Endothelial cell of umbilical vein (primary cell): ENCODE measurements around the gene LTB4R. TPM values are rescaled to one million over a fixed set of nuclear protein-coding genes. Genes with fewer than 3 reads are reported as not detected.
A peak's percentile ranks its signal among the peaks of the same experiment; 100 is the strongest.

Experiments used
- BruUV-seq: library from RNA; stranded (reverse); fragments of 400-500 nt; replicated peaks from 2 replicates; lab custom pipeline; 2021; lab: Mats Ljungman, UMichigan
- CTCF ChIA-PET: fragments of 300-600, 350-600 bp; sonication (Branson Sonifier 250); formaldehyde crosslinking; loops from one replicate; lab custom pipeline; 2021; ENCODE audit warnings: antibody characterized with exemption, inconsistent platforms; lab: Charles Lee
- POLR2A ChIA-PET: fragments of 300-600, 350-600 bp; sonication (Branson Sonifier 250); formaldehyde crosslinking; loops from one replicate; lab custom pipeline; 2021; ENCODE audit warnings: antibody characterized with exemption, inconsistent platforms; lab: Charles Lee
- DNase-seq: peaks from one replicate; pipeline ENCODE4 v3.0.0-alpha.2; 2011; ENCODE audit warnings: low read depth, low spot score
- FAIRE-seq: peaks from 2 replicates; lab custom pipeline; 2011; peaks lifted over from hg19 to GRCh38; lab: Jason Lieb, UNC
- H2AFZ ChIP-seq: 2 replicates; pipeline ENCODE4 v1.6.0; 2012; ENCODE audit warnings: low read depth, low read length, control low read depth, inconsistent platforms
- H3K27ac ChIP-seq: 2 replicates; pipeline ENCODE4 v1.5.1; 2011; ENCODE audit warnings: low read depth, mild to moderate bottlenecking, control low read depth, low read length, moderate library complexity; ENCODE audit not compliant: insufficient read depth
- H3K27me3 ChIP-seq, 2 experiments: 2 replicates each; pipeline versions ENCODE4 v1.6.0 to v1.6.1; 2011; ENCODE audit warnings: low read length in 2 of 2, mixed read lengths in 1 of 2; ENCODE audit not compliant: control insufficient read depth in 2 of 2, insufficient read depth in 2 of 2
- H3K36me3 ChIP-seq, 2 experiments: 2 replicates in 1 of 2; 3 replicates in 1 of 2; pipeline ENCODE4 v1.5.1; 2011; ENCODE audit warnings: low read length in 2 of 2, mild to moderate bottlenecking in 1 of 2, moderate library complexity in 1 of 2; ENCODE audit not compliant: control insufficient read depth in 2 of 2, insufficient read depth in 2 of 2; ENCODE audit errors: extremely low read depth in 1 of 2
- H3K4me1 ChIP-seq: 3 replicates; pipeline ENCODE4 v1.5.1; 2011; ENCODE audit warnings: mild to moderate bottlenecking, low read length; ENCODE audit not compliant: control insufficient read depth, insufficient read depth; ENCODE audit errors: extremely low read depth
- H3K4me2 ChIP-seq: 2 replicates; pipeline ENCODE4 v1.6.1; 2011; ENCODE audit warnings: low read length, control low read depth, mixed read lengths; ENCODE audit not compliant: insufficient read depth
- H3K4me3 ChIP-seq, 3 experiments: fragments of 200-600 bp in 1 of 3; sonication (generic), shearing (Covaris generic) in 1 of 3; replicated peaks in 1 of 3; 2 replicates each; pipeline ENCODE4 v1.5.1; 2011 to 2016; ENCODE audit warnings: control low read depth in 3 of 3, low read length in 3 of 3, mild to moderate bottlenecking in 2 of 3, inconsistent platforms in 1 of 3, low read depth in 1 of 3, moderate library complexity in 1 of 3; ENCODE audit not compliant: insufficient read depth in 1 of 3
- H3K79me2 ChIP-seq: 2 replicates; pipeline ENCODE4 v1.6.0; 2012; ENCODE audit warnings: low read length, inconsistent platforms; ENCODE audit not compliant: control insufficient read depth, insufficient read depth
- H3K9ac ChIP-seq: replicated peaks from 2 replicates; pipeline ENCODE3; 2011; ENCODE audit warnings: low read length, control low read depth; ENCODE audit not compliant: insufficient read depth; ENCODE audit errors: extremely low read depth
- H3K9me1 ChIP-seq: replicated peaks from 3 replicates; pipeline ENCODE4 v1.6.0; 2011; ENCODE audit warnings: mild to moderate bottlenecking, low read length; ENCODE audit not compliant: control insufficient read depth, insufficient read depth; ENCODE audit errors: extremely low read depth
- H3K9me3 ChIP-seq: replicated peaks from 2 replicates; pipeline ENCODE4 v1.5.1; 2012; ENCODE audit warnings: low read length, inconsistent platforms; ENCODE audit not compliant: control insufficient read depth, insufficient read depth
- H4K20me1 ChIP-seq: replicated peaks from 2 replicates; pipeline ENCODE3; 2011; ENCODE audit warnings: mild to moderate bottlenecking, low read length; ENCODE audit not compliant: control insufficient read depth, insufficient read depth; ENCODE audit errors: extremely low read depth
- EZH2 ChIP-seq: IDR thresholded peaks from 2 replicates; pipeline ENCODE4 v1.6.1; 2012; ENCODE audit warnings: borderline replicate concordance, low read depth, mild to moderate bottlenecking, moderate library complexity, low read length, inconsistent platforms; ENCODE audit not compliant: severe bottlenecking
- FOS ChIP-seq: IDR thresholded peaks from 2 replicates; pipeline ENCODE4 v1.6.1; 2011; ENCODE audit warnings: mild to moderate bottlenecking, low read length, moderate library complexity, borderline replicate concordance; ENCODE audit not compliant: insufficient read depth
- GATA2 ChIP-seq: IDR thresholded peaks from 2 replicates; pipeline ENCODE4 v1.7.0; 2011; ENCODE audit warnings: low read depth, mild to moderate bottlenecking, moderate library complexity, mixed read lengths, low read length; ENCODE audit not compliant: insufficient read length, insufficient read depth
- JUN ChIP-seq: IDR thresholded peaks from 2 replicates; pipeline ENCODE4 v1.6.1; 2011; ENCODE audit warnings: borderline replicate concordance, low read depth; ENCODE audit not compliant: insufficient read length, insufficient read depth
- MYC ChIP-seq: IDR thresholded peaks from one replicate; pipeline ENCODE4 v1.6.1; 2011; ENCODE audit warnings: mild to moderate bottlenecking, low read depth, low read length
- POLR2A ChIP-seq: IDR thresholded peaks from 2 replicates; pipeline ENCODE4 v1.6.1; 2012; ENCODE audit warnings: low read depth, mild to moderate bottlenecking, control low read depth, low read length
- POLR2AphosphoS5 ChIP-seq: IDR thresholded peaks from 2 replicates; pipeline ENCODE4 v1.6.1; 2012; ENCODE audit warnings: low read depth, mild to moderate bottlenecking, control low read depth, low read length, moderate library complexity; ENCODE audit not compliant: insufficient read depth
- dilution Hi-C: fragments of 300-500 bp; cut with MboI; formaldehyde crosslinking; loops from one replicate; pipeline ENCODE4 v1.15.0; 2019; ENCODE audit warnings: low sequenced_read_pairs; ENCODE audit not compliant: extremely low pct_ligation_motif_present
- intact Hi-C: fragments of 100-400 bp; cut with micrococcal nuclease; formaldehyde crosslinking; loops from one replicate; pipeline ENCODE4 v1.10.0; 2022
- polyA plus RNA-seq, 4 experiments: library from polyadenylated mRNA; depleted of rRNA in 3 of 4; stranded (reverse) in 3 of 4; unstranded in 1 of 4; fragments of >200 nt; gene quantifications; 2 replicates each; pipeline versions ENCODE4 v1.2.1 to v1.2.3, GENCODE V29; 2011 to 2012; ENCODE audit warnings: missing spikeins in 1 of 4
- total RNA-seq: library from RNA; stranded (reverse); gene quantifications from 2 replicates; pipeline ENCODE4 v1.2.3, GENCODE V29; 2021
- TF ChIP-seq, protein P1 (sequence below), 2 donors: IDR thresholded peaks; 1 replicate in 1 of 2; 2 replicates in 1 of 2; pipeline ENCODE4 v1.5.1; 2011; ENCODE audit warnings: low read length in 2 of 2, mild to moderate bottlenecking in 2 of 2, moderate library complexity in 2 of 2, control low read depth in 1 of 2, inconsistent platforms in 1 of 2, low read depth in 1 of 2; ENCODE audit not compliant: insufficient read depth in 1 of 2; ENCODE audit errors: extremely low read depth in 1 of 2
- TF ChIP-seq, protein P2 (sequence below): IDR thresholded peaks from 2 replicates; pipeline ENCODE4 v1.6.1; 2011; ENCODE audit not compliant: insufficient read depth, insufficient read length

Gene LTB4R
- total and polyA plus RNA-seq, 2 donors (not counting 3 experiments of a cell fraction or from before 2014, with no cell fraction given) = 9.1 to 10.5 TPM

DNA sequence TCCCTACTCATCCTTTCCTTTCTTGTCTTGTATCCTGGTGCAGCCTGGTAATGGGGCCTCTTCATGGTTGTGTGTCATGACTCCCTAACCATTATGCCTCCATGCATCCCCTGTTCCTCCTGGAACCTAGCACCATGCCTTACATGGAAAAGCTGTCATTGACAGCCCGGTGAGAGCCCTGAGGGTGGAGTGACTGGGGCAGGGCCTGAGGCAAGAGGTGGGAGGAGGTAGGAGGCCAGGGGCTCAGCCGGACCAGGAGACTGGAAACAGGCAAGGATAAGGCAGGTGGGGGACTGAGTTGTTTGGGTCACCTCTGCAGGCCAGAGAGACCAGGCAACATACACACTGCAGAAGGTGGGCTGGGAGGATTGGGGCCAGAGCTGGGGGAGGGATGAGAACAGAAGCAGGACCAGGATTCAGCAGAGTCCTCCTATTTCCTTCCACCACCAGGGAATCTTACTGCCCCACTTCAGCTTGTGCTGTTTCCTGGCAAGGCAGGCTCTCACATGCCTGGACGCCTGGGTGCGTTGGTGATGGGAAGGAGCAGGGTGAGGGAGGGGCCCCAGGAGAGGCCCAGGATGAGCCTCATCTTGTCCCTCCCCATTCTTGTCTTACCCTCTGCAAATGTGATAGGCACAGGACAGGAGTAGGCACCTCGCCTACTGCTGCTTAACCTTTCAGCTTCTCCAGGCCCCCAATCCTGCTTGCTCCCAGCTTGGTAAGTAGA is 1.6 kb upstream of the LTB4R start, which contains the start of gene LTB4R2:
LTB4R2 (plus strand) TSS at position 603 of the 727 bp plus-strand sequence. CDS start 525 bp downstream, outside the sequence.
- H2AFZ ChIP-seq = peak within 1 kb of the TSS; percentile 25
- peaks cover 0 to 18% of the 10 kb centered on the region in 2 experiments for H3K36me3 ChIP-seq
- TF ChIP-seq POLR2AphosphoS5 = no peak
- TF ChIP-seq POLR2A = no peak
- TF ChIP-seq EZH2 = no peak
- TF ChIP-seq, protein P1, sequence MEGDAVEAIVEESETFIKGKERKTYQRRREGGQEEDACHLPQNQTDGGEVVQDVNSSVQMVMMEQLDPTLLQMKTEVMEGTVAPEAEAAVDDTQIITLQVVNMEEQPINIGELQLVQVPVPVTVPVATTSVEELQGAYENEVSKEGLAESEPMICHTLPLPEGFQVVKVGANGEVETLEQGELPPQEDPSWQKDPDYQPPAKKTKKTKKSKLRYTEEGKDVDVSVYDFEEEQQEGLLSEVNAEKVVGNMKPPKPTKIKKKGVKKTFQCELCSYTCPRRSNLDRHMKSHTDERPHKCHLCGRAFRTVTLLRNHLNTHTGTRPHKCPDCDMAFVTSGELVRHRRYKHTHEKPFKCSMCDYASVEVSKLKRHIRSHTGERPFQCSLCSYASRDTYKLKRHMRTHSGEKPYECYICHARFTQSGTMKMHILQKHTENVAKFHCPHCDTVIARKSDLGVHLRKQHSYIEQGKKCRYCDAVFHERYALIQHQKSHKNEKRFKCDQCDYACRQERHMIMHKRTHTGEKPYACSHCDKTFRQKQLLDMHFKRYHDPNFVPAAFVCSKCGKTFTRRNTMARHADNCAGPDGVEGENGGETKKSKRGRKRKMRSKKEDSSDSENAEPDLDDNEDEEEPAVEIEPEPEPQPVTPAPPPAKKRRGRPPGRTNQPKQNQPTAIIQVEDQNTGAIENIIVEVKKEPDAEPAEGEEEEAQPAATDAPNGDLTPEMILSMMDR (IDR thresholded peaks at IDR 0.05; ENCODE audit: extremely low read depth in 1 of 2, insufficient read depth in 1 of 2, low read depth in 1 of 2, low read length in 2 of 2) = no peak
- no peak for TF ChIP-seq JUN
- TF ChIP-seq GATA2 = no peak
- TF ChIP-seq, protein P2, sequence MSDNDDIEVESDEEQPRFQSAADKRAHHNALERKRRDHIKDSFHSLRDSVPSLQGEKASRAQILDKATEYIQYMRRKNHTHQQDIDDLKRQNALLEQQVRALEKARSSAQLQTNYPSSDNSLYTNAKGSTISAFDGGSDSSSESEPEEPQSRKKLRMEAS = no peak
- TF ChIP-seq MYC = no peak
- no peak for TF ChIP-seq FOS
- no peaks in the 10 kb centered on the region for H3K27me3 ChIP-seq
- intact Hi-C loops = no loop called here
- ChIA-PET POLR2A (interaction anchor here (1.3 kb wide), 1 partner anchor 67 kb away, joined by 5 read pairs; the partner anchor contains the start of gene TINF2), CTCF (interaction anchor here (1.1 to 7.4 kb wide), 11 partner anchors 11 to 195 kb away, joined by 3 to 122 read pairs (median 13); partner anchors contain the start of genes CHMP4A, DCAF11, DHRS1 and IRF9)
- H3K4me3 ChIP-seq = peak within 1 kb of the TSS in 1 of 3 experiments; percentile 19
- no peaks in the 10 kb centered on the region for H3K9me1 ChIP-seq
- peak within 1 kb of the TSS; percentile 1 for H3K4me2 ChIP-seq
- FAIRE-seq (no peak), DNase-seq (no peak)
- no peaks in the 10 kb centered on the region for H3K79me2 ChIP-seq
- H3K4me1 ChIP-seq = peaks cover 48% of the 10 kb centered on the region
- BruUV-seq = no TSS peak
- peak within 1 kb of the TSS; percentile 17 for H3K9ac ChIP-seq
- peak within 1 kb of the TSS; percentile 91 for H3K27ac ChIP-seq
- no peaks in the 10 kb centered on the region for H3K9me3 ChIP-seq
- dilution Hi-C loops = no loop called here
- H4K20me1 ChIP-seq = no peaks in the 10 kb centered on the region
